Upper lobe of left lung (tissue), 6 donors: Measurements from ENCODE around the gene FAF2. TPM values are rescaled to one million over a fixed set of nuclear protein-coding genes. Genes with fewer than 3 reads are reported as not detected.

ENCODE experiments used
- ATAC-seq, 2 donors: fragments of 200-7000 bp; cut with Tn5 transposase; one replicate each; pipeline ENCODE4 v1.9.1; 2022; ENCODE audit warnings: mild to moderate bottlenecking in 2 of 2, moderate library complexity in 2 of 2; ENCODE audit not compliant: low FRiP score in 2 of 2
- DNase-seq, 2 donors: peaks; one replicate each; pipeline ENCODE4 v3.0.0-alpha.2; 2019 to 2020
- H3K27ac ChIP-seq, 4 donors: fragments of 200-600 bp; sonication (generic); one replicate each; pipeline ENCODE4 v1.5.1; 2016 to 2019
- H3K27me3 ChIP-seq, 4 donors: fragments of 200-600 bp; sonication (generic); one replicate each; pipeline ENCODE4 v1.5.1; 2017 to 2019
- H3K36me3 ChIP-seq, 4 donors: fragments of 200-600 bp; sonication (generic); one replicate each; pipeline ENCODE4 v1.5.1; 2016 to 2019
- H3K4me1 ChIP-seq, 4 donors: fragments of 200-600 bp; sonication (generic); one replicate each; pipeline ENCODE4 v1.5.1; 2018 to 2019
- H3K4me3 ChIP-seq, 4 donors: fragments of 200-600 bp; sonication (generic); one replicate each; pipeline ENCODE4 v1.5.1; 2017 to 2019; ENCODE audit warnings: mild to moderate bottlenecking in 2 of 4, moderate library complexity in 1 of 4
- H3K9me3 ChIP-seq, 4 donors: fragments of 200-600 bp; sonication (generic); one replicate each; pipeline ENCODE4 v1.5.1; 2018 to 2019
- CTCF ChIP-seq, 6 experiments: fragments of 450-650 bp in 4 of 6; fragments of 200-600 bp in 2 of 6; sonication (generic) in 2 of 6; IDR thresholded peaks; one replicate each; pipeline ENCODE4 v1.5.1; 2016 to 2019; ENCODE audit warnings: antibody characterized with exemption in 6 of 6
- EP300 ChIP-seq, 4 donors: sonication (generic); formaldehyde crosslinking; IDR thresholded peaks; one replicate each; pipeline ENCODE4 v1.5.1; 2017; ENCODE audit warnings: antibody characterized with exemption in 4 of 4, control low read depth in 2 of 4
- POLR2A ChIP-seq, 4 donors: fragments of 450-650 bp; IDR thresholded peaks; one replicate each; pipeline ENCODE4 v1.5.1; 2016 to 2017; ENCODE audit warnings: antibody characterized with exemption in 4 of 4, mild to moderate bottlenecking in 2 of 4
- POLR2AphosphoS5 ChIP-seq, 2 donors: sonication (generic); formaldehyde crosslinking; IDR thresholded peaks; one replicate each; pipeline ENCODE4 v1.5.1; 2017; ENCODE audit warnings: antibody characterized with exemption in 2 of 2
- WGBS, 2 donors: methylation state at CpG; one replicate each; pipeline ENCODE4 v1.1.5; 2017 to 2018; 5-methylcytosine and 5-hydroxymethylcytosine counted together
- total RNA-seq, 6 donors: library from RNA; depleted of rRNA in 4 of 6; stranded (reverse); fragments of >200 nt in 4 of 6; gene quantifications; one replicate each; pipeline versions ENCODE4 v1.1.0 to v1.2.1, GENCODE V29; 2016 to 2021
- donor health status: DM: no; HTN: no; CAD: no; lungs with moderate emphysema.
- donor health status: DM: no; HTN: yes; CAD: no; lungs with severe emphysema.

The FAF2 gene
- total RNA-seq, 6 donors from 2014 or later: 11.5 to 33.0 (median 30.0) TPM

- ATAC-seq (no peak), DNase-seq (no peak)
- WGBS, 2 donors: 92 to 97% methylated on average over 6 of the region's 6 CpGs
- peaks cover 2 to 21% (median 20%) of the 10 kb centered on the region in 4 donors for H3K36me3 ChIP-seq
- H3K27ac ChIP-seq: no peak overlapping the region
- no peak overlapping the region for H3K4me3 ChIP-seq
- H3K27me3 ChIP-seq: no peaks in the 10 kb centered on the region
- no peaks in the 10 kb centered on the region for H3K9me3 ChIP-seq
- TF ChIP-seq CTCF (IDR thresholded peaks at IDR 0.05) (no peak), EP300 (IDR thresholded peaks at IDR 0.05) (no peak), POLR2AphosphoS5 (IDR thresholded peaks at IDR 0.05) (no peak), POLR2A (IDR thresholded peaks at IDR 0.05) (no peak)
- peaks cover 0 to 1% (median 0%) of the 10 kb centered on the region in 4 donors for H3K4me1 ChIP-seq
Observed at GRCh38 chr5:176524138-176524537, 76.0 kb downstream of the FAF2 start.

- Histone ChIP-seq H3K4me1 (peaks cover 0 to 8% (median 4%) of the 10 kb centered on the region in 4 donors), H3K27me3 (no peaks in the 10 kb centered on the region), H3K4me3 (no peak overlapping the region), H3K27ac (no peak overlapping the region), H3K36me3 (peaks cover 2 to 30% (median 28%) of the 10 kb centered on the region in 4 donors), H3K9me3 (no peaks in the 10 kb centered on the region)
- DNase-seq: no peak
- ATAC-seq: no peak
- no peak for TF ChIP-seq POLR2AphosphoS5 (IDR thresholded peaks at IDR 0.05)
- no peak for TF ChIP-seq POLR2A (IDR thresholded peaks at IDR 0.05)
- no peak for TF ChIP-seq EP300 (IDR thresholded peaks at IDR 0.05)
- TF ChIP-seq CTCF (IDR thresholded peaks at IDR 0.05): no peak
- WGBS, 2 donors: 82 to 90% methylated on average over 15 of the region's 15 CpGs
Observed at GRCh38 chr5:176524987-176525386, 76.8 kb downstream of the FAF2 start.

- no peak for TF ChIP-seq CTCF (IDR thresholded peaks at IDR 0.05)
- no peak for TF ChIP-seq POLR2AphosphoS5 (IDR thresholded peaks at IDR 0.05)
- TF ChIP-seq POLR2A (IDR thresholded peaks at IDR 0.05): no peak
- TF ChIP-seq EP300 (IDR thresholded peaks at IDR 0.05): no peak
- no peak for ATAC-seq
- peaks cover 2 to 36% (median 34%) of the 10 kb centered on the region in 4 donors for H3K36me3 ChIP-seq
- H3K4me3 ChIP-seq: no peak overlapping the region
- 95 to 98% methylated on average over 9 of the region's 9 CpGs for WGBS, 2 donors
- no peak overlapping the region for H3K27ac ChIP-seq
- H3K9me3 ChIP-seq: no peaks in the 10 kb centered on the region
- peaks cover 4 to 15% (median 9%) of the 10 kb centered on the region in 4 donors for H3K4me1 ChIP-seq
- no peak for DNase-seq
- H3K27me3 ChIP-seq: no peaks in the 10 kb centered on the region
Observed at GRCh38 chr5:176525677-176526076, 77.5 kb downstream of the FAF2 start.

GRCh38 chr5:176526462-176526861 is 78.3 kb downstream of the FAF2 start:
- DNase-seq (no peak), ATAC-seq (no peak)
- TF ChIP-seq POLR2AphosphoS5 (IDR thresholded peaks at IDR 0.05): no peak
- no peak for TF ChIP-seq CTCF (IDR thresholded peaks at IDR 0.05)
- TF ChIP-seq POLR2A (IDR thresholded peaks at IDR 0.05): no peak
- TF ChIP-seq EP300 (IDR thresholded peaks at IDR 0.05): no peak
- Histone ChIP-seq H3K36me3 (peaks cover 2 to 44% (median 42%) of the 10 kb centered on the region in 4 donors), H3K4me1 (peaks cover 7 to 23% (median 17%) of the 10 kb centered on the region in 4 donors), H3K9me3 (no peaks in the 10 kb centered on the region), H3K27me3 (no peaks in the 10 kb centered on the region), H3K4me3 (no peak overlapping the region), H3K27ac (no peak overlapping the region)
- WGBS, 2 donors: 94 to 99% methylated on average over 9 of the region's 9 CpGs
